Adrenal gland (tissue), 12 donors: ENCODE results near the gene ROR2. TPM values are rescaled to one million over a fixed set of nuclear protein-coding genes. Genes with fewer than 3 reads are reported as not detected.

Source experiments
- DNase-seq, 7 donors: peaks; one replicate each; pipeline ENCODE4 v3.0.0-alpha.2; 2019 to 2020
- H3K27ac ChIP-seq, 5 donors: fragments of 200-600 bp; sonication (generic) in 4 of 5; 1 replicate in 3 of 5; 2 replicates in 2 of 5; pipeline versions ENCODE4 v1.5.1 to v1.8.0; 2016 to 2020; ENCODE audit warnings: mild to moderate bottlenecking in 1 of 5
- H3K27me3 ChIP-seq: fragments of 200-600 bp; 2 replicates; pipeline ENCODE4 v1.8.0; 2021
- H3K36me3 ChIP-seq, 2 donors: fragments of 200-600 bp; replicated peaks in 1 of 2; 1 replicate in 1 of 2; 2 replicates in 1 of 2; pipeline versions ENCODE4 v1.5.1 to v1.8.0; 2018 to 2022
- H3K4me1 ChIP-seq, 2 donors: fragments of 200-600 bp; replicated peaks in 1 of 2; 1 replicate in 1 of 2; 2 replicates in 1 of 2; pipeline versions ENCODE4 v1.5.1 to v1.8.0; 2018 to 2021
- H3K4me3 ChIP-seq, 4 donors: fragments of 200-600 bp; sonication (generic) in 3 of 4; one replicate each; pipeline ENCODE4 v1.5.1; 2016 to 2018
- H3K9me3 ChIP-seq, 3 donors: fragments of 200-600 bp; sonication (generic) in 1 of 3; replicated peaks in 1 of 3; 1 replicate in 2 of 3; 2 replicates in 1 of 3; pipeline versions ENCODE4 v1.5.1 to v1.8.0; 2016 to 2021
- POLR2A ChIP-seq, 2 donors: fragments of 450-650 bp; IDR thresholded peaks; one replicate each; pipeline ENCODE4 v1.6.1; 2017; ENCODE audit warnings: antibody characterized with exemption in 2 of 2, mild to moderate bottlenecking in 2 of 2, moderate library complexity in 1 of 2
- WGBS, 4 donors: extraction: QIAGEN DNeasy Blood & Tissue Kit in 2 of 4; methylation state at CpG; one replicate each; pipeline versions ENCODE4 v1.1.5 to v1.1.7; 2013 to 2017; 5-methylcytosine and 5-hydroxymethylcytosine counted together
- intact Hi-C, 2 donors: fragments of 100-400 bp; cut with DNase I; formaldehyde crosslinking; loops; one replicate each; pipeline versions ENCODE4 v1.14.1 to v1.15.0; 2022 to 2023
- polyA plus RNA-seq, 3 donors: library from polyadenylated mRNA; stranded (reverse); fragments of 200-250 nt in 2 of 3; fragments of 350-450 nt in 1 of 3; fragmentation: Illumina TruSeq in 1 of 3; extraction: RNeasy Lipid Tissue Mini Kit (QIAGEN cat#74804) in 1 of 3; gene quantifications; one replicate each; pipeline ENCODE4 v1.2.3, GENCODE V29; 2013 to 2014
- total RNA-seq, 9 donors: library from RNA; depleted of rRNA in 4 of 9; stranded (reverse); fragments of >200 nt in 4 of 9; fragments of 120-200 nt in 1 of 9; fragmentation: NEBNext Ultra II Directional in 1 of 9; extraction: Animal tissue kit (Norgen Biotek cat#: 25700) in 1 of 9; gene quantifications; one replicate each; pipeline versions ENCODE4 v1.1.0 to v1.2.4, GENCODE V29; 2013 to 2023
- TF ChIP-seq, protein P1 (sequence below), 6 experiments: fragments of 450-650 bp in 4 of 6; fragments of 200-600 bp in 2 of 6; sonication (generic) in 1 of 6; IDR thresholded peaks; 1 replicate in 5 of 6; 2 replicates in 1 of 6; pipeline versions ENCODE4 v1.5.1 to v1.8.0; 2016 to 2021; ENCODE audit warnings: antibody characterized with exemption in 6 of 6, mild to moderate bottlenecking in 2 of 6, moderate library complexity in 1 of 6
- donor health status: healthy with polysubstance abuse.
- donor health status: Bipolar disorder and iron deficiency.
- donor health status: DM: yes; HTN: yes; CAD: no.
- donor health status: DM: no; HTN: no; CAD: no.
- donor health status: DM: no; HTN: no; CAD: no.
- donor health status: DM: yes; HTN: yes; CAD: no.

The ROR2 gene
- total and polyA plus RNA-seq, 12 donors = 3.9 to 23.9 (median 11.4) TPM

DNA sequence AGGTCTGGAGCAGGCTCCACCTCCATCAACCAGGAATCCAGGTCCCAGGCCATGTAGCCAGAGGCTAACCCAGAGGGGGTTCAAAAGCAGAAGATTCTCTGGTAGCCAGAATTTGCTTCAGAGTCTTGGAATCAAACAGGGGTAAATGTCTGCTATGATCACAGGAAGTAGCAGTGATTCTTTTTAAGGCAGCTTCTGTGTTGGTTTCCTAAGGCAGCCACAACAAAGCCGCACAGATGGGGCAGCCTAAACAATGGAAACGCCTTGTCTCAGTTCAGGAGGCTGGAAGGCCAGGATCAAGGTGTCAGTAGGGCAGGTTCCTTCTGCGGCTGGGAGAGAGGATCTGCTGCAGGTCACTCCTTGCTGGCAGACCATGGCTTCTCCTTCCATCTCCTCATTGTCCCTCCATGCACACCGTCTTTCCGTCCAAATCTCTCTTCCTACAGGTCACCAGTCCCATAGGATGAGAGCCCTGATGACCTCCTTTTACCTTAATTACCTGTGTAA is 167.3 kb downstream of the ROR2 start:
- TF ChIP-seq POLR2A (IDR thresholded peaks at IDR 0.05) = no peak
- TF ChIP-seq, protein P1, sequence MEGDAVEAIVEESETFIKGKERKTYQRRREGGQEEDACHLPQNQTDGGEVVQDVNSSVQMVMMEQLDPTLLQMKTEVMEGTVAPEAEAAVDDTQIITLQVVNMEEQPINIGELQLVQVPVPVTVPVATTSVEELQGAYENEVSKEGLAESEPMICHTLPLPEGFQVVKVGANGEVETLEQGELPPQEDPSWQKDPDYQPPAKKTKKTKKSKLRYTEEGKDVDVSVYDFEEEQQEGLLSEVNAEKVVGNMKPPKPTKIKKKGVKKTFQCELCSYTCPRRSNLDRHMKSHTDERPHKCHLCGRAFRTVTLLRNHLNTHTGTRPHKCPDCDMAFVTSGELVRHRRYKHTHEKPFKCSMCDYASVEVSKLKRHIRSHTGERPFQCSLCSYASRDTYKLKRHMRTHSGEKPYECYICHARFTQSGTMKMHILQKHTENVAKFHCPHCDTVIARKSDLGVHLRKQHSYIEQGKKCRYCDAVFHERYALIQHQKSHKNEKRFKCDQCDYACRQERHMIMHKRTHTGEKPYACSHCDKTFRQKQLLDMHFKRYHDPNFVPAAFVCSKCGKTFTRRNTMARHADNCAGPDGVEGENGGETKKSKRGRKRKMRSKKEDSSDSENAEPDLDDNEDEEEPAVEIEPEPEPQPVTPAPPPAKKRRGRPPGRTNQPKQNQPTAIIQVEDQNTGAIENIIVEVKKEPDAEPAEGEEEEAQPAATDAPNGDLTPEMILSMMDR (IDR thresholded peaks at IDR 0.05) = no peak
- H3K9me3 ChIP-seq = no peaks in the 10 kb centered on the region
- H3K4me1 ChIP-seq = peaks cover 0 to 5% of the 10 kb centered on the region in 2 donors
- intact Hi-C loops = no loop called here
- H3K36me3 ChIP-seq = no peaks in the 10 kb centered on the region
- no peak overlapping the region for H3K4me3 ChIP-seq
- DNase-seq = peak in 2 of 7 donors; percentile 6 to 23
- H3K27ac ChIP-seq = no peak overlapping the region
- 87 to 95% (median 91%) methylated on average over 5 of the region's 5 CpGs for WGBS, 4 donors
- no peaks in the 10 kb centered on the region for H3K27me3 ChIP-seq

GRCh38 chr9:91781906-91782305 is 168.1 kb downstream of the ROR2 start:
- Histone ChIP-seq H3K27ac (no peak overlapping the region), H3K4me3 (no peak overlapping the region), H3K4me1 (peaks cover 0 to 5% of the 10 kb centered on the region in 2 donors), H3K9me3 (no peaks in the 10 kb centered on the region), H3K27me3 (no peaks in the 10 kb centered on the region), H3K36me3 (no peaks in the 10 kb centered on the region)
- TF ChIP-seq POLR2A (IDR thresholded peaks at IDR 0.05) = no peak
- TF ChIP-seq, protein P1 (IDR thresholded peaks at IDR 0.05) = no peak
- peak in 2 of 7 donors; percentile 10 to 33 for DNase-seq
- 78 to 100% (median 85%) methylated on average over 3 of the region's 3 CpGs for WGBS, 4 donors
- intact Hi-C loops = no loop called here

GRCh38 chr9:91781116-91781515 is 168.9 kb downstream of the ROR2 start:
- TF ChIP-seq, protein P1 (IDR thresholded peaks at IDR 0.05) = no peak
- TF ChIP-seq POLR2A (IDR thresholded peaks at IDR 0.05) = no peak
- Histone ChIP-seq H3K9me3 (no peaks in the 10 kb centered on the region), H3K4me3 (no peak overlapping the region), H3K27ac (no peak overlapping the region), H3K36me3 (no peaks in the 10 kb centered on the region), H3K27me3 (no peaks in the 10 kb centered on the region), H3K4me1 (no peaks in the 10 kb centered on the region)
- intact Hi-C loops = no loop called here
- 60 to 68% (median 64%) methylated on average over 10 of the region's 10 CpGs for WGBS, 4 donors
- peak in 3 of 7 donors; percentile 9 to 53 (median 30) for DNase-seq

DNA sequence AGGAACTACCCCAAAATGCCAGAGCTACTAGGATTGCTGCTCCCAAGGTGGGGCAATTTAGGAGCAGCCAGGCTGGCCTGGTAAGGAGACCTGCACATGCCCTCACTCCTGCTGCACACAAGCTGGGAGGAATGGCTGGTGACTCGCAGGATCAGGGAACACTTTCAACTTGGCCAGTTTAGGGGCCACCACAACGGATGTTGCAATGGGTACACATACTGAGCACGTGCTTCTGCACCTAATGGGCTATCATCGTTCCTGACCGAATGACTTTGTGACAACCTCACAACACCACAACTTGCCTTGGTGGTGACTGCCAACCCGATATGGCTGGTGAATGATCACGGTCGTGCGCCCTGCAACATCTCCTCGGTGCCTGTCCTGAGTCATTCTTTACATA is 172.0 kb downstream of the ROR2 start:
- intact Hi-C loops = loop anchor here in 1 of 2 donors (5.0 kb wide), 1 partner anchor 174 kb away; the partner anchor contains the start of gene ROR2
- Histone ChIP-seq H3K4me1 (no peaks in the 10 kb centered on the region), H3K9me3 (no peaks in the 10 kb centered on the region), H3K27me3 (no peaks in the 10 kb centered on the region), H3K27ac (no peak overlapping the region), H3K4me3 (no peak overlapping the region), H3K36me3 (no peaks in the 10 kb centered on the region)
- peak in 1 of 7 donors; percentile 41 for DNase-seq
- 90 to 97% (median 92%) methylated on average over 2 to 10 of the region's 10 CpGs for WGBS, 4 donors
- no peak for TF ChIP-seq POLR2A (IDR thresholded peaks at IDR 0.05)
- TF ChIP-seq, protein P1 (IDR thresholded peaks at IDR 0.05) = no peak
